ENCODE data around the gene ZNF484.
"Not testable (repeated sequence)": the region's sequence is repeated elsewhere in the genome, so short reads cannot be mapped to it uniquely, and the experiment has no call there.

DNA sequence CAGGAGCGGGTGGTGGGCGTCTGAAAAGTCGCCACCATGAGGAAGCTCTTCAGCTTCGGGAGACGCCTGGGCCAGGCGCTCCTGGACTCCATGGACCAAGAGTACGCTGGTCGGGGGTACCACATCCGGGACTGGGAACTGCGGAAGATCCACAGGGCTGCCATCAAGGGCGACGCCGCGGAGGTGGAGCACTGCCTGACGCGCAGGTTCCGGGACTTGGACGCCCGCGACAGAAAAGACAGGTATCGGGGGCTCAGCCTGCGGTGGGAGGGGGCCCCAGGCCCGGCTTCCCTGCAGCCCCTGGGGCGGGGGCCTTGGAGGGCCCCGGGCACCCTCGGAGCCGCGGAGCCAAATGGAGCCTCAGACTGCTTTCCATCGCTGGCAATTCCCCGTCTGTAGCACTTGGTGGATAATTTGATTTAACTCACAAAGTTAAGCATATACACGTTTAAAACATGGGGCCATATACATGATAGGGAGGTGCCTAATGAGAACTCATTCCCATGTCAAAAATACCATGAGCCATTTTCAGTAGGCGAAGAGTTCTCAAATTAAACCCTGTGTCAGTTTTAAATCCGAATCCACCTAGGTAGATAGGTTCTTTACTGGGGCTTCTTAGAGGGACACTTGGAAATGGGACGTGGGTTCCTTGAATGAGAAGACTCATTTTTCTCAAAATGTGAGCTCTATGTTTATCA is 68.1 kb downstream of the ZNF484 start:
- TF ChIP-seq CTCF, POLR2A (IDR thresholded peaks at IDR 0.05): not testable (repeated sequence)
